Measurements from ENCODE around the gene FOXK1.

The FOXK1 gene

GRCh38 chr7:4724648-4725013 is 42.5 kb downstream of the FOXK1 start:
- peak; percentile 56 for DNase-seq

GRCh38 chr7:4725014-4725849 is 43.1 kb downstream of the FOXK1 start:
- DNase-seq = peak; percentile 88

DNA sequence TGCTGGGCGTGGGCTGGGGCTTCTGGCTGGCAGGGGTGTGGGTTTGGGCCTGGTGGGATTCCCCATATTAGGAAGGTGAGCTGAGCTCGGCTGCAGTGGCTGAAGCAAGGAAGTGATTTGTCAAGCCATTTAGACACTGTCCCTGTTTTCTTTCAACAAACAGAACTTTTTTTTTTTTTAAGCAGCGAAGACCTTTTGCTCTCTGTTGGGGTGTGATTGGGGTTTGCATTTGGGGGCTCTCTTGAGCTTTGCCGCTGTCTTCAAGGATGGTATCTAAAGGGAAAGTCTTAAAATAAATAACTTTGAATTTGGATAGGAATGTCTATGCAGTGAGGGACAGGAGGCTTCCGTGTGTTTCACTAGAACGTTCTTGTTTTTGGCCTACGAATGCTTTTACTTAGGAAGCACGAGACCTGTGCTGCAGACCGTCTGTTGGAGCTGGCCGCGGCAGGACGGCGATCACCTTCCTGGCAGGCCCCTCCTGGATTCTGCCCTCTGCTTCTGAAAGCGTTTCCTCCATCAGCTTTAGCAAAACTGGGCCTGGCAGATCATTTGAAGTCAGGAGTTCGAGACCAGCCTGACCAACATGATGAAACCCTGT is 43.9 kb downstream of the FOXK1 start:
- DNase-seq = no peak

DNA sequence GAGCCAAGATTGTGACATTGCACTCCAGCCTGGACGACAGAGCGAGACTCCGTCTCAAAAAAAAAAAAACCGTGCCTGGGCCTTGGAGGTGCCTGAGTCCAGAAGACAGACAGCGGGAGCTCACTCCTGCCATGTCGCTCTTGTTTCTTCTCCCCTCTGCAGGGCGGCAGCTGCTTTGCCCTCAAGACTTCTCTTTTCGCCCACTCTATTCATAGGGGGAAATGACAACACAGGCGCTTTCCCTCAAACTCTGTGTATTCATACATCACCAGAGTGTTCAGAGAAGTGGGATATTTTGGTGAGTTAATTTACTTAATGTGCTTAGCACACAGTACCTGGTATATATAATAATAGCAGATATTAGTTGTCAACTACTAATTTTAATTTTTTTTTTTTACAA is 44.5 kb downstream of the FOXK1 start:
- DNase-seq = no peak

DNA sequence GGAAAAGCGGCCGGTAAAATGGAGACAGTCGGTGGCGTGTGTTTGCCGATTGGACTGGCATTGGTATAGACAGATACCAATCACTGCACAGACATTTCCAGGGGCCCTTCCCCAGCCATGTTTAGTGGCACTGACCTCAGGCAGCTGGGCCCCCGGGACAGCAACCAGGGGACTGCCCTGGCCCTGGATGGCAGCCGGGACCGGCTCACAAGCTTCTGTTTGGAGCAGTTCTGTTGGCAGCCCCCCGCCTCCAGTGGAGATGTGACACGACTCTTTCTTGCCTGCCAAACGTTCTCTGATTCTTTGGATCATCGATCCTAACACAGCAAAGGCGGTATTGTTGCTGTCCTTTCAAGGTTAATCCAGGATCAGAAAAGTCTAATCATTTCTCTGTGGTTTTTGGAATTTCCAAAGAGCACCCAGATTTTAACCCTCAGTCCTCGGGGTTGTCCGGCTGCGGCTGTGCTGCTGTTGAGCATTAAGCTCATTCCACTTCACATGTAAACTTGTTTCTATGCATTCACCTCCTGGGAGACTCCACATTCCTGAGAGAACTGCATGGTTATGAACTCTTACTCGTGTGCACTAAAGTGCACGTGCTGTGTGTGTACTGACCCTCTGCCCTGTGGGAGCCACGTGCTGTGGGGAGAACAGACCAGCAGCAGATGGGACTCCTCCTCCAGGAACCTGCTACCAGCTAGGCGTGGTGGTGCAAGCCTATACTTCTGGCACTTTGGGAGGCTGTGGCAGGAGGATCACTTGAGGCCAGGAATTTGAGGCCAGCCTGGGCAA is 46.0 kb downstream of the FOXK1 start:
- no peak for DNase-seq

DNA sequence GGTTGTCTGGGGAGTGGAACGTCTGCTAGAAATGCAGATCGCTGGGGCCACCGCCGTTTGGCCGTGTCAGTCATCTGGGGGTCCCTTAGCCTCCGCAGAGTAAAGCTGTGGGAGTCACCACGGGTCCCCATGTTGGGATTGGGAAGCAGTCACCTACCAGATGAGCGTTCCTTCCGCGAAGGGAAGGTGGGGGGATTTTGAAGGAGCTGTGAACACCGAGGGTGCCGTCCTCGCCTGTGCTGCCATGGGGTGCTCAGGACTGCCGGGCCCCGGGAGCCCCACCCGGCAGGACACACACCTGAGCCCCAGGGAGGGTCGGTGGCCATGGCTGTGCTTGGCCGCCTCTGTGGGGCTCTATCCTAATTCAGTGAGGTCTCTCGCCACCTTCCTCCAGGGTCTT is 47.2 kb downstream of the FOXK1 start:
- DNase-seq = no peak

- no peak for DNase-seq
These were observed 48.2 kb downstream of the FOXK1 start for GRCh38 chr7:4730276-4730675.

DNA sequence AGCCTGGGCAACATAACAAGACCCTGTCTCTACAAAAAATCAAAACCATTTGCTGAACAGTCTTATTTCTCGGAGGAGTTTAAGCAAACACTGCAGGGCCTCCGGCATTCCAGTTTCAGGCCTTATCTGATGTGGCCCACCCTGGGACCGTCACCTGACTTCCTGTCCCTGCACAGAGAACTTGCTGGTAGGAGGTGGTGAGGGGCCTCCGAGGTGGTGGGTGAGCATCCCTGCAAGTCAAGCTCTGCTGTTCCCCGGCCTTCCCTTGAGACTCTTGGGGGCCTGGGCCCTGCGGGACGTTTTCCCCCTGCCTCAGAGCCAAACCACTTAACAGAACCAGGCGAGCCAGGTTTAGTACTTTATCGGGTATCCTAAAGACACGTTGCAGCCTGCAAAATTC is 48.9 kb downstream of the FOXK1 start:
- DNase-seq = no peak

DNA sequence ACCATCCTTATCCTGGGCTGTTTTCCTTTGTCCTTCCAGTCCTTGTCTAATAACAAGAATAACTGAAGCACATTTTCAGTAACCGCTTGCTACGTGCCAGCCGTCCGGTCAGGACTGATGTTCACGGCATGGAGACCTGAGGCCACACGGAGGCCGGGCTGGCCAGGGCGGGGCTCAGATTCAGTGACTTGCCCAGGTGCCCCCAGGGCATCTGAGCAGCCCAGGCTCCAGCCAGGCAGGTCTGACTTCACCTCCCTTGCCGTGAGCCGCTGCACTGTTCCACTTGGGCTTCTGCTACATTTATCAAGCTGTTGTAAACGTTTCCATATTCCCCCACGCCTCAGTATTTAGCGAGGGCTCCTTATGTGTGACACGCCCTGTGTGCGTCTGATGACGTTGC is 49.7 kb downstream of the FOXK1 start:
- DNase-seq = no peak

DNA sequence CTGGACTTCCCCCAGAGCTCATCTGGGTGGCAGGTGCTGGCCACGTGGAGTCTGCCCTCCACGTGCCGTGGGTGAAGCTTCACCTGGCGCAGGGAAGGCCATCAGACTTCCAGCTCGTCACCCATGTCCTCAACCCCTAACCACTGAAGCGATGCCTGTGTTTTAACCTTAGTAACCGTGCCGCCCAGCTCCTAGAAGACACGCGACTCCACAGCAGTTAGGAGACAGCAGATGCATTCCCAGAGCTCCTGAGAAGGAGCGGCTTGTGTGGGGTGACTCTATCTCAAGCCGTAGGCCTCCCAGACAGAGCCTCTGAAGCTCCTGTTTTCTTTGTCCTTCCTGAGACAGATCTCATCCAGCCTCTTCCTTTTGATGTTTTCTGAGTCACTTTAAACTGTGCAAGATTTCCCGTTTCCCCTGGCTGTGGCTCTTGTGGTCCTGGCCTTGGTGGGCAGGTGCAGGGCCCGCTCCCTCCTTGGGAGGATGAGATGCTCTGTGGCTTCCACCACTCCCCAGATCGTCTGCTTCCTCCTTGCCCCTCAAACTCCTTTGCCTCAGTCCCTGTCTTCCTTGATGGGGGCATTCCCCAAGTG is 51.9 kb downstream of the FOXK1 start:
- no peak for DNase-seq

GRCh38 chr7:4734587-4735345 is 52.7 kb downstream of the FOXK1 start:
- DNase-seq = no peak

DNA sequence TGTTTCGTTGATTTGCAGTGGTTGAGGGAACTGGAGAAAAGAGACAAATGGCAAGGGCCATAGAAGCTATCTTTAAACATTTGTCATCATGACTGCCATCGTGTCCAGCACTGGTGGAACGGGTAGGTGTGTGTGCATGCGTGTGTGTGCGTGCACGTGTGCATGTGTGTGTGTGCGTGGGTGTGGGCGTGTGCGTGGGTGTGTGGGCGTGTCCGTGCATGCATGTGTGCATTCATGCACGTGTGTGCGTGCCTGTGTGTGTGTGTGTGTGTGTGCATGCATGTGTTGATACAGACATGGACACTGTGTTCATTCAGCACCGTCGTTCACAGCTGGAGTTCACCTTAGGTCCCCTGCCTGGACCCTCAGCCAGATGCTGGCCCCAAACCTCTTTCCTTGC is 55.2 kb downstream of the FOXK1 start:
- no peak for DNase-seq

DNA sequence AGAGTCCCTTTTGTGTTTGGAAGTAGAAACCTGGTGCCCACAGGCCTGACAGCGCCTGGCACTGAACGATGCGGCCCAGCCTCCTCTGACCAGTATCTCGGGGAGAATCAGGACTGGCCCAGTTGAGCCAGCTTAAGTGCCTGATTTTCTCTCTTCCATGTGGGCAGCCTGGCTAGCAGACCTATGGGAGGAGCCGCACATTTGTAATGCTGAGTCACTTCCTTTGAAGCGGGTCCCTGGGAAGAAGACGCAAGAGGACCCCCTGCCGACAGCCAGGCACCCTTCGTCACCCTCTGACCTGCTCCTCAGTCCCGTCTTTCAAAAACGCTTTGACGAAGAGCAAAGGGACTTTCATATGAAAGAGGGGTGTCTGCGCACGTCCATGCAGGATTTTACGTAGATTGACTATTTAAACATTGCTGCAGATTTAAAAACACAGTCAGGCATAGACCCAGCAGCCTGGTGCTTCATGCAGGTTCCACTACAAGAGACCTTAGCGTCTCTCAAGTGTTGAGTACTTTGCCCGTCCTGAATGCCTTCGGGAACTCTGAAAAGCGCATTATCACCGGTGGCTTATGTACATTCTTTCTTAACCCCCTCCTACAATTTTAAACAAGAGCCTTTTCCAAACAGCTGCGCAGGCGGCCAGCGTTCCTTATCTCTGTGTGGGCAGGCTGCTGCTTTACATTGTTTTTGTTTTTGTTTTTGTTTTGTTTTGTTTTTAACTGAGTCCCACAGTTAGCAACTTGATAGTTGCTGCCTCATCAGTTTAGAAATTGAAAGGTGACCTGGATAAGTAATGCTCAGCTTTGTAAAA is 56.8 kb downstream of the FOXK1 start:
- DNase-seq = peak; percentile 44

GRCh38 chr7:4739528-4739992 is 57.5 kb downstream of the FOXK1 start:
- DNase-seq = peak; percentile 28

- no peak for DNase-seq
These were observed 58.7 kb downstream of the FOXK1 start for GRCh38 chr7:4740796-4741195.

GRCh38 chr7:4742051-4742573 is 60.0 kb downstream of the FOXK1 start:
- no peak for DNase-seq

GRCh38 chr7:4742852-4743251 is 60.8 kb downstream of the FOXK1 start:
- no peak for DNase-seq

GRCh38 chr7:4744391-4745264 is 62.5 kb downstream of the FOXK1 start:
- peak; percentile 97 for DNase-seq

DNA sequence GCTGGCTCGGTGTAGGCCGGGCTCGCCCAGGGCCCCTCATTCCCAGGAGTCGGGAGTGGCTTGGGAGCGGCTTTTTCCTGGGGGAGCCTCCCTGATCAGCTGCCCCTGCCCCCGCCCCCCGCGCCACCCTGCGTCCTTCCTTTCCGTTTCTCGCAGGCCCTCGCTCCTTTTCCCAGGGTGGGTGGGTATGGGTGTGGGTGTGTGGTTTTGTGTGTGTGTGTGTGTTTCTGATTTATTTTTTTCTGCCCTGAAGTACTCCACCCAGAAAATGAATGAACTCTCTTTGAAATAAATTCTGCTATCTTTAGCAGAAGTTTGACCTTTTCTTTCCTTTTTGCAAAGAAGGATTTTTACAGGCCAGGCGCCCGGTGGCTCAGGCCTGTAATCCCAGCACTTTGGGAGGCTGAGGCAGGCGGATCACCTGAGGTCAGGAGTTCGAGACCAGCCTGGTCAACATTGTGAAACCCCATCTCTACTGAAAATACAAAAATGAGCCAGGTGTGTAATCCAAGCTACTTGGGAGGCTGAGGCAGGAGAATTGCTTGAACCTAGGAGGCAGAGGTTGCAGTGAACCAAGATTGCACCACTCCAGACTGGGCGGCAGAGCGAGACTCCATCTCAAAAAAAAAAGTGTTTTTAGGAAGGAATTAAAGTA is 63.3 kb downstream of the FOXK1 start:
- DNase-seq = no peak

Measured in eye (tissue), 1 donor.